ENCODE results near the gene NEB. TPM values are rescaled to one million over a fixed set of nuclear protein-coding genes. Genes with fewer than 3 reads are reported as not detected.
"Not testable (repeated sequence)": the region's sequence is repeated elsewhere in the genome, so short reads cannot be mapped to it uniquely, and the experiment has no call there.

Gene NEB
- total and polyA plus RNA-seq, 2 of the 13 experiments (the other 11 are each of a cell fraction or from before 2014, with no cell fraction given), result 0.21 to 0.24 TPM

DNA sequence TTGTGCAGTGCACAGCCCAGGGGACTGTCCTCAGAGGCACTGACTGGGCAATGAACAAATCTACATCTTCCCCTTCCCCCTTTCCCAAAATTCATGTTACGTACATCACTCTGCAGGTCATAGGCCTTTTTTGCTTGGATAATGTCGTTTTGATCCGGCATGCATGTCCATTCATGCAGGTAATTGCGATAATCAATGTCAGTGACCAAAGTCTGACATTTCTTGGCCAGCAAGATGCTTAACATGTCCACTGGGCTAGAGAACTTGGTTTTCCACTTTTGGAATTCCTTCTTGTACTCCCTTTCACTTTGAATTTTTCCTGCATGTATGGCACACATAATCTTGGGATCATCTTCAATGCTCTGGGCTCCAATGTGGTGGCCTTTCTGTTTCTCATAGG, 124.6 kb downstream of the NEB start:
- intact Hi-C loops (cut with micrococcal nuclease; ENCODE audit: unreplicated experiment) (no loop called here), in situ Hi-C loops (cut with HindIII; ENCODE audit: extremely low pct_ligation_motif_present, low pct_unique_long_range_greater_than_20kb) (no loop called here)
- H2AFZ ChIP-seq (ENCODE audit: low read length), result no peak overlapping the region
- no peaks in the 10 kb centered on the region for H3K27me3 ChIP-seq (ENCODE audit: control insufficient read depth in 1 of 2, insufficient read depth in 2 of 2, low read length in 2 of 2)
- H3K4me3 ChIP-seq (replicated peaks in 1 of 3; ENCODE audit: insufficient read depth in 1 of 3, low read depth in 2 of 3, low read length in 3 of 3), result no peak overlapping the region
- no peaks in the 10 kb centered on the region for H3K36me3 ChIP-seq (replicated peaks in 1 of 2; ENCODE audit: control insufficient read depth in 1 of 2, insufficient read depth in 2 of 2, low read length in 2 of 2)
- H3K4me1 ChIP-seq (ENCODE audit: insufficient read depth, low read length), result no peaks in the 10 kb centered on the region
- H3K9ac ChIP-seq (ENCODE audit: insufficient read depth, low read depth, low read length), result no peak overlapping the region
- no peak overlapping the region for H3K4me2 ChIP-seq (ENCODE audit: low read depth, low read length)
- H3K9me3 ChIP-seq (ENCODE audit: low read length), result no peaks in the 10 kb centered on the region
- H4K20me1 ChIP-seq (ENCODE audit: insufficient read depth, low read length), result no peaks in the 10 kb centered on the region
- no peaks in the 10 kb centered on the region for H3K79me2 ChIP-seq (ENCODE audit: insufficient read depth, low read length)
- no TSS peak for BruUV-seq (replicated peaks)
- no peak overlapping the region for H3K27ac ChIP-seq (ENCODE audit: extremely low read length, insufficient read depth, low read length)
- ChIA-PET POLR2A (no interaction called here), CTCF (ENCODE audit: low intra/inter-chr PET ratio, low total read pairs) (no interaction called here)
- ATAC-seq (no peak), DNase-seq (ENCODE audit: low spot score) (no peak), FAIRE-seq (no peak)
- no peak for TF ChIP-seq CEBPB (IDR thresholded peaks at IDR 0.05; ENCODE audit: borderline replicate concordance, low read depth, low read length)
- no peak for TF ChIP-seq PCBP2 (optimal IDR thresholded peaks at IDR 0.05; ENCODE audit: low read depth, low read length, poor library complexity, severe bottlenecking)
- 69% methylated on average over 4 of the region's 4 CpGs for WGBS (ENCODE audit: low lambda C conversion rate)

DNA sequence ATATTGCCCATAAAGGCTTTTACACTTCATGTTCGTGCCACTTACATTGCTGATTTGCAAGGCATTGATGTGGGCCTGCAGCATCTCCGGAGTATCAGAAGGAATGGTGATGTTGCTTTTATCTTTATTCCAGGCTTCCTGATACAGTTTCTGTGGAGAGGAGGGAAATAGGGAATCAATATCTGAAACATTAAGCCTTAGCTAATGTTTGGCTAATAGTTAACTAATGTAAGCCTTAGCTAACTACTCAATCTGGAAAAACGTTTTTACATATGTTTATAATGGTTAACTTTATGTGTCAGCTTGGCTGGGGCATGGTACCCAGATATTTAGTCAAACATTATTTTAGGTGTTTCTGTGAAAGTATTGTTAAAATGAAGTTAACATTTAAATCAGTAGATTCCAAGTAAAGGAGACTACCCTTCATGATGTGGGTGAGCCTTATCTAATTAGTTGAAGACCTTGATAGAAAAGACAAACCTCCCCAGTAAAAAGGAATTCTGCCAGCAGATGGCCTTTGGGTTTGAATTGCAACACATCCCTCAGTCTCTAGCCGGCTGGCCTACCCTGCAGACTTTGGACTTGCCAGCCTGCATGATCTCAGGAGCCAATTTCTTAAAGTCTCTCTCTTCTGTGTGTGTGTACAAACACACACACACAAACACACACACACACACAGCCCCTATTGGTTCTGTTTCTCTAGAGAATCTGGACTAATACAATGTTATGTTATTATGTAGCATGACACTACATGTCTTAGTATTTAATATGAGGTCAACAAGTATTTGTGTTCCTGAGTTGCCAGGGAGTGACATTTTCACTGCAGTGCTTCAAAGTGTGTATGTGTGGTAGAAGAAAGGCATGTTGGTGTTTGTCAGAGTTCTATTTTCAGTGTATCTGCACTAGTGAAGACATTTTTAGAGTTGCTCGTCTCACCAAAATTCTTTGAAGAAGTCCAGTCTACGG, 126.5 kb downstream of the NEB start:
- H3K4me3 ChIP-seq (replicated peaks in 1 of 3; ENCODE audit: insufficient read depth in 1 of 3, low read depth in 2 of 3, low read length in 3 of 3); H3K9ac ChIP-seq (ENCODE audit: insufficient read depth, low read depth, low read length); DNase-seq (ENCODE audit: low spot score); in situ Hi-C loops (cut with HindIII; ENCODE audit: extremely low pct_ligation_motif_present, low pct_unique_long_range_greater_than_20kb); H3K27me3 ChIP-seq (ENCODE audit: control insufficient read depth in 1 of 2, insufficient read depth in 2 of 2, low read length in 2 of 2); H3K9me3 ChIP-seq (ENCODE audit: low read length); H3K27ac ChIP-seq (ENCODE audit: extremely low read length, insufficient read depth, low read length); H2AFZ ChIP-seq (ENCODE audit: low read length); H3K36me3 ChIP-seq (replicated peaks in 1 of 2; ENCODE audit: control insufficient read depth in 1 of 2, insufficient read depth in 2 of 2, low read length in 2 of 2); intact Hi-C loops (cut with micrococcal nuclease; ENCODE audit: unreplicated experiment); POLR2A ChIA-PET; H4K20me1 ChIP-seq (ENCODE audit: insufficient read depth, low read length); H3K4me2 ChIP-seq (ENCODE audit: low read depth, low read length); H3K4me1 ChIP-seq (ENCODE audit: insufficient read depth, low read length); CTCF ChIA-PET (ENCODE audit: low intra/inter-chr PET ratio, low total read pairs); BruUV-seq (replicated peaks); H3K79me2 ChIP-seq (ENCODE audit: insufficient read depth, low read length); FAIRE-seq: not testable (repeated sequence)
- ATAC-seq, result peak; percentile 91
- no CpG with 5 or more reads among the region's 6 CpGs for WGBS (ENCODE audit: low lambda C conversion rate)

DNA sequence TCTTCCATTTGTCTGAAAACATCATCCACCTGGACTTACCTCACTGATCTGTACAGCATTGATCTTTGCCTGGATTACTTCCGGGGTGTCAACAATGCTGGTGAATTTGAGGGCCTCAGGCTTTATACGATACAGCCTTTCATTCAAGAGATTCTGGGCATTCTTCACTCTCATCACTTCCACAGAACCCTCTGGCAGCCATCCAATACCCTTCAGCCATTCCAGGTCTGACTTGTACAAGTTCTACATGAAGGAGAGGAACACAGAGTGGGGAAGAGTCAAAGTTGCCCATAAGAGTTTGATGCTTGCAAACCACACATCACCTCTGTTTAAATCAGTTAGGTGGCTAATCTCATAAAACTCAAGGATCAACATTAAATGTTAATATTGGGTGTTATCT, 130.7 kb downstream of the NEB start:
- in situ Hi-C loops (cut with HindIII; ENCODE audit: extremely low pct_ligation_motif_present, low pct_unique_long_range_greater_than_20kb); POLR2A ChIA-PET: not testable (repeated sequence)

DNA sequence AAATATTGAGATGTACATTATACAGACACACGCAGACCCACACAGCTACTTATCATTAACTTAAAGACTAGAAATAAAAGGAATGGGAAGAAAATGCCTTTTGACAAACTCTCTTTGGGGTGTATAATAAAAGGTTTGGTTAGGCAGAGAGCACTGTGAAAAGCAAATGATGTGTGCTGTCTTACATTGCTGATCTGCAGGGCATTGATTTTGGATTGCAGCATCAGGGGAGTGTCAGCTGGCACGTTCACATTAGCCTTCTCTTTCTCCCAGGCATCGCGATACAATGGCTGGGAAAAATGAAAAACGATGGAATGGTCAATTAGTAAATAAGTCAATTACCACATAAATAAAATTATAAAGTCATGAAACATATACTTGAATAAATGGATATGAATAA, 131.9 kb downstream of the NEB start:
- H3K4me1 ChIP-seq (ENCODE audit: insufficient read depth, low read length); H3K9ac ChIP-seq (ENCODE audit: insufficient read depth, low read depth, low read length); H3K27ac ChIP-seq (ENCODE audit: extremely low read length, insufficient read depth, low read length); FAIRE-seq; H3K36me3 ChIP-seq (replicated peaks in 1 of 2; ENCODE audit: control insufficient read depth in 1 of 2, insufficient read depth in 2 of 2, low read length in 2 of 2); POLR2A ChIA-PET; H2AFZ ChIP-seq (ENCODE audit: low read length); H3K4me2 ChIP-seq (ENCODE audit: low read depth, low read length); H4K20me1 ChIP-seq (ENCODE audit: insufficient read depth, low read length); H3K9me3 ChIP-seq (ENCODE audit: low read length); BruUV-seq (replicated peaks); DNase-seq (ENCODE audit: low spot score); intact Hi-C loops (cut with micrococcal nuclease; ENCODE audit: unreplicated experiment); H3K27me3 ChIP-seq (ENCODE audit: control insufficient read depth in 1 of 2, insufficient read depth in 2 of 2, low read length in 2 of 2); H3K79me2 ChIP-seq (ENCODE audit: insufficient read depth, low read length); in situ Hi-C loops (cut with HindIII; ENCODE audit: extremely low pct_ligation_motif_present, low pct_unique_long_range_greater_than_20kb); H3K4me3 ChIP-seq (replicated peaks in 1 of 3; ENCODE audit: insufficient read depth in 1 of 3, low read depth in 2 of 3, low read length in 3 of 3); CTCF ChIA-PET (ENCODE audit: low intra/inter-chr PET ratio, low total read pairs); ATAC-seq: not testable (repeated sequence)
- no CpG with 5 or more reads among the region's 5 CpGs for WGBS (ENCODE audit: low lambda C conversion rate)

More for the DNA sequence above, 130.7 kb downstream of the NEB start:
- H3K4me2 ChIP-seq (ENCODE audit: low read depth, low read length); H3K79me2 ChIP-seq (ENCODE audit: insufficient read depth, low read length); H2AFZ ChIP-seq (ENCODE audit: low read length); ATAC-seq; BruUV-seq (replicated peaks); H3K4me3 ChIP-seq (replicated peaks in 1 of 3; ENCODE audit: insufficient read depth in 1 of 3, low read depth in 2 of 3, low read length in 3 of 3); DNase-seq (ENCODE audit: low spot score); H4K20me1 ChIP-seq (ENCODE audit: insufficient read depth, low read length); H3K27ac ChIP-seq (ENCODE audit: extremely low read length, insufficient read depth, low read length); CTCF ChIA-PET (ENCODE audit: low intra/inter-chr PET ratio, low total read pairs); intact Hi-C loops (cut with micrococcal nuclease; ENCODE audit: unreplicated experiment); FAIRE-seq; H3K4me1 ChIP-seq (ENCODE audit: insufficient read depth, low read length); H3K9me3 ChIP-seq (ENCODE audit: low read length); H3K9ac ChIP-seq (ENCODE audit: insufficient read depth, low read depth, low read length); H3K27me3 ChIP-seq (ENCODE audit: control insufficient read depth in 1 of 2, insufficient read depth in 2 of 2, low read length in 2 of 2); H3K36me3 ChIP-seq (replicated peaks in 1 of 2; ENCODE audit: control insufficient read depth in 1 of 2, insufficient read depth in 2 of 2, low read length in 2 of 2): not testable (repeated sequence)
- 86% methylated on average over 1 of the region's 2 CpGs for WGBS (ENCODE audit: low lambda C conversion rate)
